Measurements from ENCODE around the gene C3orf49. TPM values are rescaled to one million over a fixed set of nuclear protein-coding genes. Genes with fewer than 3 reads are reported as not detected.

C3orf49 gene
- total RNA-seq: not detected
- not detected for polyA plus RNA-seq
- long read RNA-seq, donor 1: 0 reads
- long read RNA-seq, donor 2: 0 reads
- long read RNA-seq, donor 3: 0 reads
- long read RNA-seq, donor 4: 0 reads
- long read RNA-seq, donor 5: 0 reads
- long read RNA-seq, donor 6: 0 reads
- long read RNA-seq, donor 7: 0 reads
- long read RNA-seq, donor 8, partial matches to known transcripts: 43 of 98 reads
- long read RNA-seq, donor 8, other reads (novel, unspliced or antisense): 55 of 98 reads
- long read RNA-seq, donor 9, partial matches to known transcripts: 81 of 131 reads
- long read RNA-seq, donor 9, other reads (novel, unspliced or antisense): 50 of 131 reads
- long read RNA-seq, donor 10, partial matches to known transcripts: 13 of 33 reads
- long read RNA-seq, donor 10, other reads (novel, unspliced or antisense): 20 of 33 reads

GRCh38 chr3:63819151-63819398 lies at the start of gene C3orf49:
TSS of gene C3orf49 (plus strand) at chr3:63819299. CDS start at chr3:63819472, 173 bp downstream.
- DNase-seq: no peak
- 76 to 100% (median 95%) methylated on average over 1 of the region's 1 CpG for WGBS, 5 donors
- Histone ChIP-seq H3K4me3 (no peak within 1 kb of the TSS), H3K36me3 (no peaks in the 10 kb centered on the region), H3K27ac (no peak within 1 kb of the TSS), H3K27me3 (no peaks in the 10 kb centered on the region), H3K4me1 (peaks cover 0 to 7% (median 2%) of the 10 kb centered on the region in 4 donors), H3K9me3 (no peaks in the 10 kb centered on the region)
- no peak for TF ChIP-seq CTCF (IDR thresholded peaks at IDR 0.05)
- TF ChIP-seq EP300 (IDR thresholded peaks at IDR 0.05): no peak
- no peak for TF ChIP-seq POLR2A (IDR thresholded peaks at IDR 0.05)
- TF ChIP-seq POLR2AphosphoS5 (IDR thresholded peaks at IDR 0.05): no peak
- intact Hi-C loops (cut with DNase I; ENCODE audit: low total_unique reads): loop anchor here (5.0 kb wide), 1 partner anchor 467 kb away; no protein-coding TSS in a partner anchor

GRCh38 chr3:63774781-63775180 lies 44.3 kb upstream of the C3orf49 start:
- no peaks in the 10 kb centered on the region for H3K4me1 ChIP-seq
- no peak overlapping the region for H3K27ac ChIP-seq
- TF ChIP-seq POLR2AphosphoS5 (IDR thresholded peaks at IDR 0.05) (no peak), POLR2A (IDR thresholded peaks at IDR 0.05) (no peak), EP300 (IDR thresholded peaks at IDR 0.05) (no peak), CTCF (IDR thresholded peaks at IDR 0.05) (no peak)
- no peaks in the 10 kb centered on the region for H3K9me3 ChIP-seq
- no peak for DNase-seq
- no peak overlapping the region for H3K4me3 ChIP-seq
- intact Hi-C loops (cut with DNase I; ENCODE audit: low total_unique reads): no loop called here
- H3K36me3 ChIP-seq: no peaks in the 10 kb centered on the region
- WGBS, 5 donors: 83 to 89% (median 84%) methylated on average over 5 of the region's 5 CpGs
- no peaks in the 10 kb centered on the region for H3K27me3 ChIP-seq

DNA sequence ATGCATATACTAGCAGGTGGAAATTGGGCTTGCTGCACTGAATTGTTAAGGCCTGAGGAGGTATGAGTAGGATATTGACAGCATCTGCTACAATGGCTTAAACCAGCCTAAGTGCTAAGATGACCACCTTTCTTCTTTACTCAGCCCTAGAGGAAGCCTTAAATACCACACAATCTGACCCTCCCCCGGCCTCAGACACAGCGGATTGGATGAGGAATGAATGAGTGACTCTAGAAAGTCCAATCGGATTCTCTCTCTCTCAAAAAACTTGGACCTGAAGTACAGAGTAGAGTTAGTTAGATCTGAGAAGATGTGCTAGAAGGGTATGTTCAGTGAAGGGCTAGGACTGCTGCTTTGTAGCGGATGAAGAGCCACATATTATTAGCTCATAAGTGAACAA lies 39.9 kb upstream of the C3orf49 start:
- DNase-seq: no peak
- Histone ChIP-seq H3K4me3 (no peak overlapping the region), H3K36me3 (peaks cover 0 to 5% (median 0%) of the 10 kb centered on the region in 4 donors), H3K27ac (no peak overlapping the region), H3K27me3 (no peaks in the 10 kb centered on the region), H3K4me1 (no peaks in the 10 kb centered on the region), H3K9me3 (no peaks in the 10 kb centered on the region)
- intact Hi-C loops (cut with DNase I; ENCODE audit: low total_unique reads): no loop called here
- no peak for TF ChIP-seq CTCF (IDR thresholded peaks at IDR 0.05)
- TF ChIP-seq POLR2AphosphoS5 (IDR thresholded peaks at IDR 0.05): no peak
- no peak for TF ChIP-seq POLR2A (IDR thresholded peaks at IDR 0.05)
- TF ChIP-seq EP300 (IDR thresholded peaks at IDR 0.05): no peak
- 82 to 93% (median 89%) methylated on average over 4 of the region's 4 CpGs for WGBS, 5 donors

GRCh38 chr3:63791974-63792373 lies 27.1 kb upstream of the C3orf49 start:
- Histone ChIP-seq H3K4me1 (no peaks in the 10 kb centered on the region), H3K9me3 (no peaks in the 10 kb centered on the region), H3K27ac (no peak overlapping the region), H3K4me3 (no peak overlapping the region), H3K36me3 (no peaks in the 10 kb centered on the region), H3K27me3 (no peaks in the 10 kb centered on the region)
- intact Hi-C loops (cut with DNase I; ENCODE audit: low total_unique reads): no loop called here
- TF ChIP-seq EP300 (IDR thresholded peaks at IDR 0.05) (no peak), POLR2AphosphoS5 (IDR thresholded peaks at IDR 0.05) (no peak), POLR2A (IDR thresholded peaks at IDR 0.05) (no peak), CTCF (IDR thresholded peaks at IDR 0.05) (no peak)
- 0 to 9% (median 2%) methylated on average over 1 of the region's 1 CpG for WGBS, 5 donors
- DNase-seq: peak in 1 of 2 donors; percentile 45

All from stomach (tissue), 19 donors.